ENCODE data around the gene ECPAS.

The ECPAS gene

GRCh38 chr9:111440226-111440625 lies 44.0 kb downstream of the ECPAS start:
- Histone ChIP-seq H3K36me3 (ENCODE audit: control insufficient read depth, insufficient read depth, low read length) (no peaks in the 10 kb centered on the region), H3K4me3 (ENCODE audit: low read depth, low read length) (no peak overlapping the region), H3K27me3 (ENCODE audit: control insufficient read depth, insufficient read depth, low read length) (no peaks in the 10 kb centered on the region), H3K9ac (no peak overlapping the region), H3K4me1 (no peaks in the 10 kb centered on the region), H3K4me2 (ENCODE audit: low read length) (no peak overlapping the region), H3K27ac (no peak overlapping the region), H3K79me2 (no peaks in the 10 kb centered on the region), H3K9me3 (ENCODE audit: control insufficient read depth, low read length) (no peaks in the 10 kb centered on the region), H2AFZ (no peak overlapping the region)
- no peak for TF ChIP-seq CTCF (IDR thresholded peaks at IDR 0.05)

GRCh38 chr9:111438541-111439235 lies 45.5 kb downstream of the ECPAS start:
- Histone ChIP-seq H3K4me1 (no peaks in the 10 kb centered on the region), H3K27ac (no peak overlapping the region), H3K9me3 (ENCODE audit: control insufficient read depth, low read length) (no peaks in the 10 kb centered on the region), H3K4me3 (ENCODE audit: low read depth, low read length) (no peak overlapping the region), H3K79me2 (no peaks in the 10 kb centered on the region), H3K36me3 (ENCODE audit: control insufficient read depth, insufficient read depth, low read length) (no peaks in the 10 kb centered on the region), H3K27me3 (ENCODE audit: control insufficient read depth, insufficient read depth, low read length) (no peaks in the 10 kb centered on the region), H3K4me2 (ENCODE audit: low read length) (no peak overlapping the region), H2AFZ (no peak overlapping the region), H3K9ac (no peak overlapping the region)
- TF ChIP-seq CTCF (IDR thresholded peaks at IDR 0.05): no peak

GRCh38 chr9:111436571-111436970 lies 47.6 kb downstream of the ECPAS start:
- Histone ChIP-seq H3K4me2 (ENCODE audit: low read length) (no peak overlapping the region), H3K9me3 (ENCODE audit: control insufficient read depth, low read length) (no peaks in the 10 kb centered on the region), H3K4me1 (no peaks in the 10 kb centered on the region), H3K36me3 (ENCODE audit: control insufficient read depth, insufficient read depth, low read length) (no peaks in the 10 kb centered on the region), H3K27ac (no peak overlapping the region), H2AFZ (no peak overlapping the region), H3K27me3 (ENCODE audit: control insufficient read depth, insufficient read depth, low read length) (no peaks in the 10 kb centered on the region), H3K79me2 (no peaks in the 10 kb centered on the region), H3K9ac (no peak overlapping the region), H3K4me3 (ENCODE audit: low read depth, low read length) (no peak overlapping the region)
- TF ChIP-seq CTCF (IDR thresholded peaks at IDR 0.05): no peak

- Histone ChIP-seq H3K4me1 (no peaks in the 10 kb centered on the region), H2AFZ (no peak overlapping the region), H3K27me3 (ENCODE audit: control insufficient read depth, insufficient read depth, low read length) (no peaks in the 10 kb centered on the region), H3K4me2 (ENCODE audit: low read length) (no peak overlapping the region), H3K9ac (no peak overlapping the region), H3K9me3 (ENCODE audit: control insufficient read depth, low read length) (no peaks in the 10 kb centered on the region), H3K36me3 (ENCODE audit: control insufficient read depth, insufficient read depth, low read length) (no peaks in the 10 kb centered on the region), H3K27ac (no peak overlapping the region), H3K79me2 (no peaks in the 10 kb centered on the region), H3K4me3 (ENCODE audit: low read depth, low read length) (no peak overlapping the region)
- no peak for TF ChIP-seq CTCF (IDR thresholded peaks at IDR 0.05)
Measured at GRCh38 chr9:111433082-111433481, 51.1 kb downstream of the ECPAS start.

GRCh38 chr9:111431684-111432083 lies 52.5 kb downstream of the ECPAS start:
- no peaks in the 10 kb centered on the region for H3K36me3 ChIP-seq (ENCODE audit: control insufficient read depth, insufficient read depth, low read length)
- TF ChIP-seq CTCF (IDR thresholded peaks at IDR 0.05): no peak
- no peaks in the 10 kb centered on the region for H3K27me3 ChIP-seq (ENCODE audit: control insufficient read depth, insufficient read depth, low read length)
- no peak overlapping the region for H3K27ac ChIP-seq
- no peaks in the 10 kb centered on the region for H3K79me2 ChIP-seq
- no peak overlapping the region for H3K4me2 ChIP-seq (ENCODE audit: low read length)
- no peaks in the 10 kb centered on the region for H3K9me3 ChIP-seq (ENCODE audit: control insufficient read depth, low read length)
- no peak overlapping the region for H2AFZ ChIP-seq
- no peaks in the 10 kb centered on the region for H3K4me1 ChIP-seq
- H3K9ac ChIP-seq: no peak overlapping the region
- no peak overlapping the region for H3K4me3 ChIP-seq (ENCODE audit: low read depth, low read length)

All from parathyroid adenoma (tissue), 2 donors.